ENCODE measurements around the gene ZNF396.

Gene ZNF396

DNA sequence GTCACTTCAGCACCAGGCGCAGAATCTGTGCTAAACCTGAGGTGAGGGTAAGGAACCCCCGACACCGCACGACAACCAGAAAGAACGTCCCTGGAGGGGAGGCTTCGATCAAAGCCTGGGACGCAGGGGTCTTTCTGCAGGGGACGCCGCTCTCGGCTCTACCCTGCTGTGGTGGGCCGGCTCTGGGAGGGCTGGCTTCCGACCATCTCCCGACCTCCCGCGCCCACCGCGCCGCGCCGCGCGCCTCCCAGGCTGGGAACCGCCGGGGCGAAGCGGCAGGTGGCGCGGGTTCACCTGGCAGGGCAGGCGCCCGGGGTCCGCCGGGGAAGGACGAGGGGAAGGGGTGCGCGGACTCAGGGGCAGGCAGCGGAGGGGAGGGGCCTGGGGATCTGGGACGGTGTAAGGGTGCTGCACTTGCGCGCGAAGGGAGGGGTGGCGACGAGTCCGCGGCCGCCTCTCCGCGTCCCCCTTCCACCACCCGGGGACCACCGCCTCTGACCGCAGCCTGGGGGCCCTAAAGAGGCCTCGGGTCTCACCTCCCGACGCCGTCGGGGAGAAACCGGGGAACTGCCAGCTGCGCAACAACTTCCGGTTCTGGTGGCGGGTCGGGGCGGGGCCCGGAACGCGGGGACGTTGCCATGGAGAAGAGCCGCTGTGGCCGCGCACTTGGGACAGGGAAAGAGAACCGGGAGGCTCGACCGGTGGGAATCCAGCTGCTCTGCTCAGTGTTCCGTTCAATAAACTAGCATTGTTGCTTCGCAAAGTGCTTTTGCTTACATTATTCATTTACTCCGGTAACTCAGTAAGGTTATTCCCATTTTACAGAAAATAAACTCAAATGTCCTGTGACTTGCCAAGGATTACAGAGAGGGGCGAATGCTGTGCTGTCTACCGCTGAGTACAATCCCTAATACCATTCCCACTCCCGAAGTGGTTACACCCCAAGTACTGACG, at the start of gene ZNF396:
Gene ZNF396, minus strand, starts transcription at position 596 of the 954 bp plus-strand sequence. CDS start 3,045 bp downstream, outside the sequence.
- no peak for FAIRE-seq

DNA sequence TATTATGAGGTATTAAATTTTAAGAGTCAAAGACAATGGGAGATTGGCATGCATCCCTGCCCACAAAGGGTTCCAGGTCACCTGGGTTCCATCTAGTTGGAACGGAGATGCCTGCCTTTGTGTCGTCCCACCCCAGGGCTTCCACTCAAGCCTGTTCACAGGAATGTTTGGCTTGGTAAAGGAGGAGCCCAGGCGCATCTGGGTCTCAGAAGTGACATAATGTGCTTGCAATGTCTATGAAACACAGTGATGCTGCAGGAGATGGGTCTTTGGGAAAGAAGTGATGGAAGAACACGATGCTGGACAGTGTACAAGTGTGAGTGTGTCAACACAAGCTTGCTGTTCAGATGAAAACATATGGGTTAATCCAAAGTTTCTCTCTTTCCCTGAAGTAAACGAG, 49.6 kb upstream of the ZNF396 start:
- no peak for FAIRE-seq

DNA sequence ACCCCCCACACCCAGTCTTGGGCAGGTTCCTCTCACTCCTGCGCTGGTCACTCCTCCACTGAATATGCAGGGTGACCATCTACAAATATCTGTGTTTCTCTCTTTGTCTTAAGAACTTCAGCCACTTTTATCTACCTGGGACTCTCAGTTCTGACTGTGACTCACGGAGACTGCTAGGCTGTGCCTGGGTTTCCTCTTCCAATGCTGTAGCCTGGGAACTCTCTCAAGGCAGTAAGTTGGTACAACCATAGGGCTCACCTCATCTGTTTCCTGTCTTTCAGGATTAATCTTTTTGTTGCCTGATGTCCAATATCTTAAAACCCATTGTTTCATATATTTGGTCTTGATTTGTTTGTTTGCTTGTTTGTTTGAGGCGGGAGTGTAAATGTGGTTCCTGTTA, 47.2 kb upstream of the ZNF396 start:
- FAIRE-seq, result no peak

DNA sequence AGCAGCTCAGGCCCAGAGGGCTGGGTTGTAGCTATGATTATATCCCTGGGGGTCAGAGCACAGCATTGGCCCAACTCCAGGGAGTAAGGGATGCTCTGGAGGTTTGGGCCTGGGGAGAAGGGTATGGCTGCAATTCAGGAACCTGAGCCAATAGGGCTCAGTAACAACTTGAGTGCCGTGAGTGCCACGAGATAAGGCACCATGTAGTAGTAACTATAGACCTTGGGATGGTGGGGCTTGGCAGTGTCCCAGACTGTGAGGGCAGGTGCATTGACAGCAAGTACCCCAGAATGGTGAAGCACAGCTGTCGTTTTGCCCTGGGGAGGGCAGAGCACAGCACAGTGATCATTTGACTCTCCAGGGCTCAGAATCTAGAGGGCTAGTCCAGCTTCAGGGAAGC, 45.1 kb upstream of the ZNF396 start:
- FAIRE-seq, result no peak

DNA sequence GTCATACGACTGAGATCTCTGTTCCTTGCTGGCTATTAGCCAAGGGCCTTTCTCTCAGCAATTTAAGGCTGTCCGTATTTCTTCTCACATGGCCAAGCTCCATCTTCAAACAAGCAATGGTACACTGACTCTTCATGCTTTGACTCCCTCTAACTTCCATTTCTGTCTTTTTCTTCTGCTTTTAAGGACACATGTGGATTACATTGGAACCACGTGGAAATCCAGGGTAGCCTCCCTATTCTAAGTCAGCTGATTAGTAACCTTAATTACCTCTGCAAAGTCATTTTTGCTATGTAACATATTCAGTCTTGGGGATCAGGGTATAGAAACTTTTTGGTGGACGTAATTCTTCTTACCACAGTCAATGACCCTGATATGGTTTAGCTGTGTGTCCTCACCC, 41.5 kb upstream of the ZNF396 start:
- FAIRE-seq, result no peak

DNA sequence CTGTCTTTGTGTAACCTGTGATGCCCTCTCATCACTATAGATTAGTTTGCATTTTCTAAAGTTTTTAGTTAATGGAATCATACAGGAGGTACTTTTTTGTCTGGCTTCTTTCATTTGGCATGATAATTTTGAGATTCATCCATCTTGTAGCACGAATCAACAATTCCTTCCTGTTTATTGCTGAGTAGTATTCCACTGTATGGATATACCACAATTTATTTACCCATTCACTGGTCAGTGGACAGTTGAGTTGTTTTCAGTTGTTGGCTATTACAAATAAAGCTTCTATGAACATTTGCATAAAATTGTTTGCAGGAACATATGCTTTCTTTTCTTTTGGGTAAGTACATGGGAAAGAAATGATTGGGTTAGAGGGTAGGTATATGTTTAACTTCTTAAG, 40.1 kb upstream of the ZNF396 start:
- FAIRE-seq, result no peak

DNA sequence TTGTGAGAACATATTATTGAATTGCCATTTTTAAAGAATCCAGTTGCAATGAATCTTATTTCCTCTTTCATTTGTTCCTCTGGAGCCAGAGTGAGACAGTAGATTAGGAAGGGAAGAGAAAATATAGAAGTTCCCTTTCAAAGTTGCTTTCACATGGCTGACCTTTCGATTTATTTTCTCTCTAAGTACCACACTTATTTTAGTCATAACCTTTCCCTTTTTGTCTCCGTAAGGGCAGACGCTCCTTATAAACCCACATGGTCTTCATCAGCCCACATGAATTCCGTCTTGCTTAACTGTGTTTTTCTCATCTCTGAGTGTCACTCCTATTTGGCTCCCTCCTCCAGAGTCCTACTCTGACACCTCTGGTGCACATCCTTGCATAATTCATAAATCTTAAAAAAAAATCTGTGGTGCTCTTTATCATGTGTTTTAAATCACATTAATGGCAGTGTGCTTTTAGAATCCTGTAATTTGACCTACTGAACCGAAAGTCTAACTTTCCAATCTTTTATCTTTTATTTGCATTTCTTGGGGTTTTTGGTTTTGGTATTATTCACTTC, 38.5 kb upstream of the ZNF396 start:
- peak; percentile 85 for FAIRE-seq

DNA sequence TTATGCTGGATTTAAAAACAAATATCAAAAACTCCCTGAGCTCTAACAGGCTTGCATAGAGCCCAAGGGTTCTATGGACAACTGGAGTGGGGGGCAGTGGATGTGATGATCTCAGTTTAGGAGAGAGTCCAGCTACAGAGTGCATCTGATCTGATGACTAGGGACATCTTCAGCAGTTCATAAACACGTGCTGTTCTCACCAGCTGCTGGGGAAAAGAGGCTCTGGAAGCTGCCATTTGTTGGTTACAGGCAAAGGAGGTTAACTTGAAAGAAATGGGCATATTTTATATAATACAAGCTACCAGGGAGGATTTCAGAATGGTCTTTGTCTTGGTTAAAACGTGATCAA, 36.0 kb upstream of the ZNF396 start:
- FAIRE-seq, result no peak

DNA sequence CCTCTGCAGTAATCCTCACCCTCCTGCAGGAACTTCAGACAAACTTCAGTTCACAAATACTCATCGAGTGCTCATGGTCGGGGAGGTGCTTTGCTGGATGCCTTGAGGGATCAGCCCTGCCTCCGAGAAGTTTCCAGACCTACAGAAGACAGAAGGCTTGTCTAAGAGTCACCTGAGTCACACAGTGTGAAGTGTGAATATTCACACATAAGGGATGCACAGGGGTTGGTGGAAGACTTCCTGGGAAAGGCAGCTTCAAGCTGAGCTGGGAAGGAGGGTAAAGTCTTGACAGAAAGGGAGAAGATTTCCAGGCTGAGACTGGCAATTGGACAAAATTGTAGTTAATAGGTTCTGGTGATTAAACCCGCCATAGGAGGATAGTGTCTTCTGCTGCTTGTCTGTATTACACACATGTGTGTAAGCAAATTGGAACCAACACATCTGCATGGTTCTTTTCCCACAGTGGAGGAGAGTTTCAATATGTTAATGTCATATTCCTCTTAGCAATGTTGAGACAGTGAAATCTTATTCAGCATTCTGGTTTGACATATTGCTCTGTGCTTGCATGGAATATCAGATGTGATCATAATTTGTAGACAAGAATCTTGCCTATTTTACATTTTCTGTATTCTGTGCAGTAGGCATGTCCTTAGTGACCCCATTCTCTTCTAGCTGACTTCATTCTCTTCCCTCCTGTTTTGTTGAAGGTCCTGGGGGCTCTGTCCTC, 34.7 kb upstream of the ZNF396 start:
- no peak for FAIRE-seq

DNA sequence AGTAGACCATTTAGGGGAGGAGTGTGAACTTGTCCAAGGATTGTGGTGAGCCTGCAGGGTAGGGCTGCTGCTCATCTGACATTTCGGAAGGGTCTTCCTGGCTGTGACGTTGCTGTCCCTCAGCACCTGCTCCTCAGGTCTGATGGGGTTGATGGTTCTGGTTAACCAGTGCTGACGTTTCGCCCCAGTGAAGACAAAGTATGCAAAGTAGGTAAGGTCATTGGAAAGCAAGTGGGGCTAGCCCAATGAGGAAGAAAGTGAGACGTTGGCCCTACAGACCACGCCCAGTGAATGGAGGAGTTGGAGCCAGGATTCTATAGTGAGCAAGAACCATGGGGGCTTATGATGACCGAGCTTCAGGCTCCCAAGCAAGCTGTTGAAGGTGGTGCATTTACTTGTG, 33.4 kb upstream of the ZNF396 start:
- no peak for FAIRE-seq

DNA sequence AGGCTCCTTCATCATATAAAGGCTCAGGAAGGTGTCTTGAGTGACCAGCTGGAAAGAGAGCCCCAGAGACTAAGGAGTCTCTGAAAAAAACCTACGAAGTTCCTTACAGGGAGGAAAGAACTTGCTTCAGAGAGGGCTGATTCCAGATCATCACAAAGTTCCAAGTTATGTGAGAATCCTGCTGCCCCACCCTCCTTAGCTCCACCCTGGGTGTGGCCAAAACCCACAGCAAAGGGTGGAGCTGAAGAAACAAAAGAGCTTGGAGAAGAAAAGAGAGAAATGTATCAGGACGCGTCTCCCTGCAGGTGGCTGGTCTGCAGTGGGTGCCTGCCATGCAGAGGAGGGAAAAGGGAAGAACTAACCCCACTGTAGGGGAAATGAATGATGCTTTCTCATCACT, 32.8 kb upstream of the ZNF396 start:
- no peak for FAIRE-seq

DNA sequence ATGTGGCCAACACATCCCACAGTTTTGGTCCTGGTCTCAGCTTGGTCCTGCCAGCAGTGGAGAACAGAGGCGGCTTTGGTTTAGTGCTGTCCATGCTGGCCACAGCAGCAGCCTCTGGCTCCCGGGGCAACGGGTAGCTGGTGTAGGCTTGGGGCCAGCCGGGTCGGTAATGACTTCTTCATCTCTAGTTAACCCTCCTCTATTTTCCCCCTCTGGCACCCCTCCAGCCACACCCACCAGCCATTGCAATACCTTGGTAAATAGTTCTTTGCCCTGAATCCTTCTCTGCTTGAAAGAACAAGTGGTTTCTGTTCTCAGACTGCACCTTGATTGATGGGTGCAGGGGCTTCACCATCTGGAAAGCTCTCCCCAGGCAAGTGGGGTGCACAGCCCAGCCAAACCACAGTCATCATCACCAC, 31.7 kb upstream of the ZNF396 start:
- FAIRE-seq, result no peak

DNA sequence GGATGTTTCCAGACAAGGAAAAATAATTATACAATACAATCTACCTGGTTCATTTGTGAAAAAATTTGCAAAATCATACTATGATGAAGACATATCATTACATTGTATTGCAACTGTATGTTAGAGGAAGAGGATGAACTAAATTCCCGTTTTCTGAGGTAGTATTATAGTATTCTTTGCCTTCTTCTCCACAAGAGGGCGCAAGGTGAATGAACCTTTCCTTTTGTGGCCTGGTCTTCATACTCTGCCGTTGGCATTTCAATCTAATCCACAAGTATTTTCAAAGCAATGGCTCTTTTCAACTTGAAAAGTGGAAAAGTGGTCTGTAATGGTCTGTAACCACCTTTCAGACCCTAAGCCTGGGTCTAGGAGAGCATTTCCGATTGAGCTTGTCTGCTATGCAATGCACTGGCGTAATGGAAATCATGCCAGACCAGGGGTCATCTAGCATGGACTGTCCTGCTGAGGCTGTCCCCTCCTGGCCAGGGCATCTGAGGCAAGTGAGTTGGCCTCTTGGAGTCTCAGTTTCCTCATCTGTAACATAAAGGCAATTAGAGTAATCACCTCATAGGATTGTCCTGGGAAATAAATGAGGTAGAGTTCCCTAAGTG, 30.8 kb upstream of the ZNF396 start:
- FAIRE-seq, result peak; percentile 81

DNA sequence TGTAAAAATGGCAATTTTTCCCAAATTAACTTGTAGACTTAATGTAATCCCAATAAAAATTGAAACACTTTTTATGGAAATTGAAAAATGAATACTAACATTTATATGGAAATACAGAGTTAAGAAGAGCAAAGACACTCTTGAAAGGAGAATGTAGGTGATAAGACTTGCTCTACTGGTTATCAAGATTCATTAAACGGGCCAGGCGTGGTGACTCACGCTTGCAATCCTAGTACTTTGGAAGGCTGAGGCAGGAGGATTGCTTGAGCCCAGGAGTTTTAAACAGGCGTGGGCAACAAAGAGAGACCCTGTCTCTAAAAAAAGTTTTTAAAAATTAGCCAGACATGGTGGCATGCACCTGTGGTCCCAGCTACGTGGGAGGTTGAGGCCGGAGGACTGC, 29.5 kb upstream of the ZNF396 start:
- no peak for FAIRE-seq

DNA sequence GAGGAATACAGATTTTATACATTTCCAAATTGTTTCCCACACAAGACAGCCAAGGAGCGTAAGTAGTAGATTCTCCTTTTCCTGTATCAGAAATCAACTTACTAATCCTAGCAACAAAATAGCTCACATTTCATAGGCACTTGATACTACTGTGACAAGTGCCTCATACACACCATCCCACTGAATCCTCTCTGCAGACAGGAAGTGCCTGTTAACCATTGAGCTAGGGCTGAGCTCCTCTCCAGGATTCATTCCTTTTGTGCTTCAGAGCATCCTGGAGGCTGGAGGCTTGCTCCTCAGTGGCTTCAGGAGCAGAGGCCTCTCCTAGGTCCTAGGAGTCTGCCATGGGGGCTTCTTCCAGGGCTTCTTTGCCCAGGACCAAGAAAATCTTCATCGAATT, 20.8 kb upstream of the ZNF396 start:
- FAIRE-seq, result no peak

DNA sequence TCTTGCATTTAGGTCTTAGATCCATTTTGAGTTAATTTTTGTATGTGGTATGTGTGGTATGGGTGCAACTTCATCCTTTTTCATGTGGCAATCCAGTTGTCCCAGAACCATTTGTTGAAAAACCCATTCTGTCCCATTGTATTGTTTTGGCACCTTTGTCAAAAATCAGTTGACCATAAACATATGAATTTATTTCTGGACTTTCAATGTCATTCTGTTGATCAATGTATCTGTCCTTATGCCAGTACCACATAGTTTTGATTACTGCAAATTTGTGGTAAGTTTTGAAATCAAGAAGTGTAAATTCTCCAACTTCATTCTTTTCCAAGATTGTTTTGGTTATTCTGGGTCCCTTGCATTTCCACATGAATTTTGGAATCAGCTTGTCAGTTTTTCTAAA, 16.6 kb upstream of the ZNF396 start:
- no peak for FAIRE-seq

DNA sequence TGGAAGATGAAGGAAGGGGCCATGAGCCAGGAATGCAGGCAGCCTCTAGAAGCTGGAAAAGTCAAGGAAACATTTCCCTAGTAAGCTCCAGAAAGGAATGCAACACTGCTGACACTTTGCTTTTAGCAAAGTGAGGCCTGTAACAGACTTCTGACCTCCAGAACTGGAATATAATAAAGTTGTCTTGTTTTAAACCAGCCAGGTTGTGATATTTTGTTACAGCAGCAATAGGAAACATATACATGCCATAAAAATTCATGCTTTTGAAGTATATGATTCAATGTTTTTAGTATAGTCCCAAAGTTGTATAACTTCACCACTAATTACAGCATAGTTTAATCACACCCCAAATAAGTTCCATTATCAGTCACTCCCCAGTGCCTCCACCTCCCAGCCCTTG, 15.2 kb upstream of the ZNF396 start:
- no peak for FAIRE-seq

DNA sequence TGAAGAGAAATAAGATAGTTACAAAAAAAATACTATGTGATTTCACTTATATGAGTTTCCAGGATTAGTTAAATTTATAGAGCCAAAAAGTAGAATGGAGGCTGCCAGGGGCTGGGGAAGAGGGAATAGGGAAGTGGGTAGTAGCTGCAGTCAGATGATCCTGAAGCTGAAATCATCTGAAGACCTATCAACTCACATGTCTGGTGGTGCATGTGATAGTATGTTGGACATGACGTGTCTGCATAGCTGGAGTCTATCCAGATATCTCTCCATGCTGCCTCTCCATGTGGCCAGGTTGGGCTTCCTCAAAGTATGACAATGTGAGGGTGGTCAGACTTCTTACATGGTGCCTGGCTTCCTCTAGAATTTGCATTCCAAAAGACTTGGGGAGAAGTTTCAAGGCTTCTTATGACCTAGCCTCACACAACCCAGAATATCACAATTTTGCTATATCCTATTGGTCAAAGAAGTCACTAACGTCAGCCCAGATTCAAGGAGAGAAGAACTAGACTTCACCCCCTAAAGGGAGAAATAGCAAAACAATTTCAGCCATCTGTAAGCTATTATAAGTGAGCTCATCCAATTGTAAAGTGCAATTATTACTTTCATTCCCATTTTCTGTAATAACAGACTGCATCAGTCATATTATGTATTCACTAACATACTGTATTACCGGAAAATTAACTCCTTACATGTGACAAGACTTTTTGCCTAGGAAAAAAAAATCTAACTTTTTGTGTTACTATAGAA, 14.0 kb upstream of the ZNF396 start:
- FAIRE-seq, result no peak

DNA sequence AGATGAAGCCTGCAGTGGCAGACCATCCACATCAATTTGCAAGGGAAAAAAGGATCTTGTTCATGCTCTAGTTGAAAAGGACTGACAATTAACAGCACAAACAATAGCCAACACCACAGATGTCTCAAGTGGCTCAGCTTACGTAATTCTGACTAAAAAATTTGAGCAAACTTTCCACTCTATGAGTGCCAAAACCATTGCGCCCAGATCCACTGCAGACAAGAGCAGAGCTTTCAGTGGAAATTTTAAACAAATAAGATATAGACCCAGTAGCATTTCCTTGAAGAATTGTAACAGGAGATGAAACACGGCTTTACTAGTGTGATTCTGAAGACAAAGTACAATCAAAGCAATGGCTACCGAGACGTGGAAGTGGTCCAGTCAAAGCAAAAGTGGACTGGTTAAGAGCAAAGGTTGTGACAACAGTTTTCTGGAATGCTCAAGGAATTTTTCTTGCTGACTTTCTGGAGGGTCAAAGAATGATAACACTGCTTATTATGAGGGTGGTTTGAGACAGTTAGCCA, 12.0 kb upstream of the ZNF396 start:
- peak; percentile 41 for FAIRE-seq

DNA sequence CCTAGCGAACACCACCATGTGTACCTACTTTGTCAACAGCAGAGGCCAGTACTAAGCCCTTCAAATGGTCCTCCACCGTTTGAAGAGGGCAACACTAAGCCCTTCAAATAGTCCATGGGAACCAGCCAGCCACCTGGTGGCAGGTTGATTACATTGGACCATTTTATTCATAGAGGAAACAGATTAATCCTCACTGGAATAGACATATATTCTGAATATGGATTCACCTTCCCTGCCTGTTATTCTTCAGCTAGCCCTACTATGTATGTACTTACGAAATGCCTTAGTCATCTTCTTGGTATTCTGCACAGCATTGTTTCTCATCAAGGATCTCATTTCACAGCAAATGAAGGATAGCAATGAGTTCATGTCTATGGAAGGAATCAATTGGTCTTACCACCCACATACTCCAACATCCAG, 10.0 kb upstream of the ZNF396 start:
- no peak for FAIRE-seq

DNA sequence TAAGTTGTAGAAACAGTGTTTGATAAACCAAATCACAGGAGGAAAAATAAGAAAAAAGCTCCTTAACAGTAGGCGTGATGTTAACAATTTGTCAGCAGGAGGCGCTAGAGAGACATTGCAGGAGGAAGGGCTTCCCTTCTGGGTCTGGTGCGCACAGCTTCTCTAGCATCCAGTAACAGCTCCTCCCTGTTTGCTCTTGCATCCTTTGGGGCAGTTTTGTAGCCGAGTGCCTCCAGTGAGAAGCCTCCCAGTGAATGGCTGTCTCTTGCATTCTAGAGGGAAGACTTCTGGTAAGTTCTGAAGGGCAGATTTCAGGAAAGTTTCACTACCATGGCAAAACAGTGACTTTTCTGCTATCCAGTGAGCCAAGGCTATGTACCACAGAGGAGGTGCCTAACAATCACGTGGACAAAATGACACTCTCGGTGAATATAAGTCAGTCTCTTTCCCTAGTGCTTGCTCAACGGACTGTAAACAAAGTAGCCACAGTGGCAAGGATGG, 9.5 kb upstream of the ZNF396 start:
- no peak for FAIRE-seq

DNA sequence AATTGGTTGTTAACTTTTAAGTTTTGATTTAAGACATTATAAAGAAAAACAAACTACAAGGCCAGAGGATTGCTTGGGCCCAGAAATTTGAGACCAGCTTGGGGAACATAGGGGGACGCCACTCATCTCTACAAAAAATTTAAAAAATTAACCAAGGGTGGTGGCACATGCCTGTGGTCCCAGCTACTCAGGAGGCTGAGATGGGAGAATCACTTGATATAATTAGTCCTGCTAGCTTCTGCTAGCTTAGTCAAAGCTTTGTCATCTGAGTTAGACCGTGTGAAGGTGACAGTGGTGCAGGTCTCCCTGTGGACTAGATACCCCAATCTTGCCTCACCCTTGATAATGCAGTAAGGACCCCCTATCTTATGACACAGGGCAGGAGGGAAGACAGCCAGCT, 6.0 kb upstream of the ZNF396 start:
- no peak for FAIRE-seq

All from endometrium (tissue), 2 donors.